Liver (tissue), 3 donors: ENCODE data around the gene DEAF1.

Experiments used
- ATF3 ChIP-seq: IDR thresholded peaks from 2 replicates; pipeline ENCODE4 v1.6.1; 2016; ENCODE audit warnings: antibody characterized with exemption
- CTCF ChIP-seq: fragments of 150-350 bp; IDR thresholded peaks from 2 replicates; pipeline ENCODE4 v1.5.1; 2017; ENCODE audit warnings: improper control_type of control experiment, low read depth, low read length; ENCODE audit not compliant: missing input control
- EGR1 ChIP-seq, 2 donors: IDR thresholded peaks; 2 replicates each; pipeline ENCODE4 v1.6.1; 2016 to 2018; ENCODE audit warnings: antibody characterized with exemption in 2 of 2, low read depth in 2 of 2
- GABPA ChIP-seq, 2 donors: IDR thresholded peaks in 1 of 2; conservative IDR thresholded peaks in 1 of 2; 2 replicates each; pipeline ENCODE4 v1.6.1; 2016; ENCODE audit warnings: antibody characterized with exemption in 2 of 2, mild to moderate bottlenecking in 1 of 2, moderate library complexity in 1 of 2
- JUND ChIP-seq, 2 donors: IDR thresholded peaks; 2 replicates each; pipeline ENCODE4 v1.6.1; 2016; ENCODE audit warnings: antibody characterized with exemption in 2 of 2
- MAX ChIP-seq: IDR thresholded peaks from 2 replicates; pipeline ENCODE4 v1.6.1; 2016; ENCODE audit warnings: antibody characterized with exemption
- NR2F2 ChIP-seq: IDR thresholded peaks from 2 replicates; pipeline ENCODE4 v1.6.1; 2016; ENCODE audit warnings: antibody characterized with exemption
- RAD21 ChIP-seq, 2 donors: IDR thresholded peaks; 2 replicates each; pipeline ENCODE4 v1.6.1; 2016; ENCODE audit warnings: antibody characterized with exemption in 2 of 2, mild to moderate bottlenecking in 2 of 2
- REST ChIP-seq: IDR thresholded peaks from 2 replicates; pipeline ENCODE4 v1.6.1; 2016; ENCODE audit warnings: antibody characterized with exemption, mild to moderate bottlenecking
- SP1 ChIP-seq: IDR thresholded peaks from 2 replicates; pipeline ENCODE4 v1.6.1; 2018; ENCODE audit warnings: antibody characterized with exemption, mild to moderate bottlenecking
- TAF1 ChIP-seq: conservative IDR thresholded peaks from 2 replicates; pipeline ENCODE4 v1.6.1; 2016; ENCODE audit warnings: antibody characterized with exemption, mild to moderate bottlenecking
- YY1 ChIP-seq: IDR thresholded peaks from 2 replicates; pipeline ENCODE4 v1.6.1; 2016; ENCODE audit warnings: antibody characterized with exemption, mild to moderate bottlenecking
- ZBTB33 ChIP-seq: IDR thresholded peaks from 2 replicates; pipeline ENCODE4 v1.6.1; 2016; ENCODE audit warnings: antibody characterized with exemption
- donor health status: healthy.
- donor health status: healthy.

- no peak for TF ChIP-seq EGR1 (IDR thresholded peaks at IDR 0.05; ENCODE audit: low read depth in 2 of 2)
- no peak for TF ChIP-seq MAX
- TF ChIP-seq CTCF, result no peak
- TF ChIP-seq YY1, result no peak
- no peak for TF ChIP-seq REST
- no peak for TF ChIP-seq TAF1
- TF ChIP-seq RAD21 (IDR thresholded peaks at IDR 0.05), result no peak
- no peak for TF ChIP-seq NR2F2
- TF ChIP-seq JUND (IDR thresholded peaks at IDR 0.05), result no peak
- TF ChIP-seq GABPA (IDR thresholded peaks at IDR 0.05 in 1 of 2, conservative IDR thresholded peaks at IDR 0.05 in 1 of 2), result no peak
- TF ChIP-seq ATF3, result no peak
- TF ChIP-seq SP1, result no peak
- no peak for TF ChIP-seq ZBTB33
These were observed 11.5 kb upstream of the DEAF1 start for GRCh38 chr11:706439-706956.
